Measurements from ENCODE around the gene TSC1. TPM values are rescaled to one million over a fixed set of nuclear protein-coding genes. Genes with fewer than 3 reads are reported as not detected.

Gene TSC1
- total and polyA plus RNA-seq, 10 of the 15 experiments (the other 5 are each of a cell fraction or from before 2014, with no cell fraction given): 4.0 to 48.0 (median 14.9) TPM

DNA sequence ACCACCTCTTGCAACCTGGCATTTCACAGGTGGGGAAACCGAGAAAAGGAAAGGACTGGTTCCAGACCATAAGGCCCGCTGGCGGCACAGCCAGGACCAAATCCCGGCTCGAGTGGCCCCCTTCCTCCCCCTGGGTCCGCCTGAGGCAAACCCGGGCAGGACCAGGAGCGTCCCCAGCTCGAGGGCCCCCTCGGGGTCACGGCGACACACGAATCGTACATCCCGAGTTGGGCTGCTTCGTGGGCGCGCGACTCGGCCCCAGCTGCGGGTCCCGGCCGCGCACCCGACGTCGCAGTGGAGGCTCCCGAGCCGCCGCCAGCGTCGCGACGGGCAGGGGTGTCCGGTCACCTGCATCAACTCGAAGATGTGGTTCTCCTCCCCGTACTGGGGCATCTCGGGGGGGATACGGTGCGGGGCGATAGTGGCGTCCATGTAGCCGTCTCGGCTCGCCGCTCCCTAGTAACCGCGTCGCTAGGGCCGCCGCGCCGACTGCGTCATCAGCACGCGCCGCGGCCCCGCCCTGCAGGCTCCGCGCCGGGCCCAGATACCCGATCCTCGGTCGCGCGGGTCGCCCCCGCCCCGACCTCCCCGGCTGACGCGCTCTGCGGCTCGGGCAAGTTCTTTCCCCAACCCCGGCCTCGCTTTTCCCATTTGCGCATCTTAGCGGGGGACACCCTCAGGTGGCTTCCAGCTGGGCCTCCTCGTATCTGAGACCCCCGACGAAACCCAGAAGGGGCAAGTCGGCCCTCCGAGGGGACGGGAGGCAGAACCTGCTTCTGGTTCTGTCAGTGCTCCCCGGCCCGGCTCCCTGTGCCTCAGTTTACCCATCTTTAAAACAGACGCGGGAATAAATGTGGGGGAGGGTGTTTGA, 66.4 kb downstream of the TSC1 start, which contains the start of gene AK8 (continued):
- TF ChIP-seq NKRF (conservative IDR thresholded peaks at IDR 0.05): peak; percentile 95
- TF ChIP-seq LARP7 (IDR thresholded peaks at IDR 0.05): peak; percentile 86
- TF ChIP-seq MTA3 (IDR thresholded peaks at IDR 0.05; ENCODE audit: borderline replicate concordance, low read length): no peak
- TF ChIP-seq CHD4 (IDR thresholded peaks at IDR 0.05): no peak
- TF ChIP-seq ZNF622 (IDR thresholded peaks at IDR 0.05): no peak
- TF ChIP-seq HDAC2 (IDR thresholded peaks at IDR 0.05): no peak
- TF ChIP-seq ATF2 (IDR thresholded peaks at IDR 0.05; ENCODE audit: low read length): no peak
- TF ChIP-seq RFX5 (IDR thresholded peaks at IDR 0.05; ENCODE audit: low read depth, low read length): peak; percentile 67; the same call in 1 of the 2 replicates
- TF ChIP-seq CREB1 (IDR thresholded peaks at IDR 0.05; ENCODE audit: low read depth): peak; percentile 98
- peak; percentile 41; the same call in 1 of the 2 replicates for TF ChIP-seq STAT1 (conservative IDR thresholded peaks at IDR 0.05)
- no peak for TF ChIP-seq POU2F2 (IDR thresholded peaks at IDR 0.05; ENCODE audit: borderline replicate concordance, low read depth, low read length)
- TF ChIP-seq ELK1 (IDR thresholded peaks at IDR 0.05; ENCODE audit: low read depth, low read length): 0 out of 2 replicates have a peak, but pooled peaks have one; percentile 41
- no peak for TF ChIP-seq PML (IDR thresholded peaks at IDR 0.05; ENCODE audit: low read length)
- TF ChIP-seq NR2F1 (conservative IDR thresholded peaks at IDR 0.05): peak; percentile 70; the same call in 1 of the 2 replicates
- TF ChIP-seq, protein P1, sequence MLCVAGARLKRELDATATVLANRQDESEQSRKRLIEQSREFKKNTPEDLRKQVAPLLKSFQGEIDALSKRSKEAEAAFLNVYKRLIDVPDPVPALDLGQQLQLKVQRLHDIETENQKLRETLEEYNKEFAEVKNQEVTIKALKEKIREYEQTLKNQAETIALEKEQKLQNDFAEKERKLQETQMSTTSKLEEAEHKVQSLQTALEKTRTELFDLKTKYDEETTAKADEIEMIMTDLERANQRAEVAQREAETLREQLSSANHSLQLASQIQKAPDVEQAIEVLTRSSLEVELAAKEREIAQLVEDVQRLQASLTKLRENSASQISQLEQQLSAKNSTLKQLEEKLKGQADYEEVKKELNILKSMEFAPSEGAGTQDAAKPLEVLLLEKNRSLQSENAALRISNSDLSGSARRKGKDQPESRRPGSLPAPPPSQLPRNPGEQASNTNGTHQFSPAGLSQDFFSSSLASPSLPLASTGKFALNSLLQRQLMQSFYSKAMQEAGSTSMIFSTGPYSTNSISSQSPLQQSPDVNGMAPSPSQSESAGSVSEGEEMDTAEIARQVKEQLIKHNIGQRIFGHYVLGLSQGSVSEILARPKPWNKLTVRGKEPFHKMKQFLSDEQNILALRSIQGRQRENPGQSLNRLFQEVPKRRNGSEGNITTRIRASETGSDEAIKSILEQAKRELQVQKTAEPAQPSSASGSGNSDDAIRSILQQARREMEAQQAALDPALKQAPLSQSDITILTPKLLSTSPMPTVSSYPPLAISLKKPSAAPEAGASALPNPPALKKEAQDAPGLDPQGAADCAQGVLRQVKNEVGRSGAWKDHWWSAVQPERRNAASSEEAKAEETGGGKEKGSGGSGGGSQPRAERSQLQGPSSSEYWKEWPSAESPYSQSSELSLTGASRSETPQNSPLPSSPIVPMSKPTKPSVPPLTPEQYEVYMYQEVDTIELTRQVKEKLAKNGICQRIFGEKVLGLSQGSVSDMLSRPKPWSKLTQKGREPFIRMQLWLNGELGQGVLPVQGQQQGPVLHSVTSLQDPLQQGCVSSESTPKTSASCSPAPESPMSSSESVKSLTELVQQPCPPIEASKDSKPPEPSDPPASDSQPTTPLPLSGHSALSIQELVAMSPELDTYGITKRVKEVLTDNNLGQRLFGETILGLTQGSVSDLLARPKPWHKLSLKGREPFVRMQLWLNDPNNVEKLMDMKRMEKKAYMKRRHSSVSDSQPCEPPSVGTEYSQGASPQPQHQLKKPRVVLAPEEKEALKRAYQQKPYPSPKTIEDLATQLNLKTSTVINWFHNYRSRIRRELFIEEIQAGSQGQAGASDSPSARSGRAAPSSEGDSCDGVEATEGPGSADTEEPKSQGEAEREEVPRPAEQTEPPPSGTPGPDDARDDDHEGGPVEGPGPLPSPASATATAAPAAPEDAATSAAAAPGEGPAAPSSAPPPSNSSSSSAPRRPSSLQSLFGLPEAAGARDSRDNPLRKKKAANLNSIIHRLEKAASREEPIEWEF (IDR thresholded peaks at IDR 0.05; ENCODE audit: insufficient replicate concordance, low read depth, low read length): no peak
- peak; percentile 78; the same call in 1 of the 2 replicates for TF ChIP-seq ATF3 (IDR thresholded peaks at IDR 0.05; ENCODE audit: borderline replicate concordance, extremely low read depth, low read depth, low read length)
- peak in 1 of 2 experiments; percentile 83; a peak in 2 of 4 replicates for TF ChIP-seq BHLHE40 (IDR thresholded peaks at IDR 0.05; ENCODE audit: borderline replicate concordance in 1 of 2, low read depth in 2 of 2, low read length in 1 of 2)
- no peak for TF ChIP-seq ZSCAN29 (IDR thresholded peaks at IDR 0.05)
